Ovary (tissue), 3 donors: Measurements from ENCODE around the gene CPNE4.

ENCODE experiments used
- CTCF ChIP-seq, 3 donors: fragments of 450-650 bp in 2 of 3; fragments of 200-600 bp in 1 of 3; IDR thresholded peaks; one replicate each; pipeline versions ENCODE4 v1.5.1 to v1.8.0; 2016 to 2022; ENCODE audit warnings: antibody characterized with exemption in 3 of 3, mild to moderate bottlenecking in 1 of 3
- POLR2A ChIP-seq: fragments of 450-650 bp; IDR thresholded peaks from one replicate; pipeline ENCODE4 v1.6.1; 2017; ENCODE audit warnings: antibody characterized with exemption, mild to moderate bottlenecking, moderate library complexity
- donor health status: DM: no; HTN: no; CAD: no.

GRCh38 chr3:132047209-132047608 is 12.4 kb upstream of the CPNE4 start:
- TF ChIP-seq CTCF (IDR thresholded peaks at IDR 0.05) (no peak), POLR2A (no peak)
